A673 (cell line): Measurements from ENCODE around the gene LMO2. TPM values are rescaled to one million over a fixed set of nuclear protein-coding genes. Genes with fewer than 3 reads are reported as not detected.

ENCODE experiments used
- BruUV-seq: library from RNA; stranded (reverse); fragments of 400-500 nt; replicated peaks from 2 replicates; lab custom pipeline; 2021; lab: Mats Ljungman, UMichigan
- CTCF ChIA-PET: fragments of 300-600 bp; sonication (Branson Sonifier 250); formaldehyde crosslinking; loops from one replicate; lab custom pipeline; 2022; ENCODE audit warnings: antibody characterized with exemption; lab: Charles Lee
- POLR2A ChIA-PET: fragments of 300-600 bp; sonication (Branson Sonifier 250); formaldehyde crosslinking; loops from one replicate; lab custom pipeline; 2022; ENCODE audit warnings: antibody characterized with exemption; ENCODE audit not compliant: low non-redundant PET; lab: Charles Lee
- DNase-seq: peaks from one replicate; pipeline ENCODE4 v3.0.0-alpha.2; 2015; ENCODE audit warnings: low spot score
- H3K27ac ChIP-seq: fragments of 200-600 bp; sonication (generic); 2 replicates; pipeline ENCODE4 v1.5.1; 2016; ENCODE audit warnings: mixed run types, low read depth, mild to moderate bottlenecking, mixed read lengths, antibody characterized with exemption, low read length; ENCODE audit not compliant: poor library complexity, severe bottlenecking
- H3K27me3 ChIP-seq: fragments of 200-600 bp; sonication (generic); replicated peaks from 2 replicates; pipeline ENCODE4 v1.6.1; 2017; ENCODE audit warnings: mixed run types, low read depth, mild to moderate bottlenecking, mixed read lengths, antibody characterized with exemption, low read length; ENCODE audit not compliant: insufficient read depth, poor library complexity
- H3K36me3 ChIP-seq: fragments of 200-600 bp; sonication (generic); 2 replicates; pipeline ENCODE4 v1.6.1; 2016; ENCODE audit warnings: mixed run types, mild to moderate bottlenecking, mixed read lengths, antibody characterized with exemption, low read length; ENCODE audit not compliant: insufficient read depth, poor library complexity, severe bottlenecking
- H3K4me1 ChIP-seq: fragments of 200-600 bp; sonication (generic); 2 replicates; pipeline ENCODE4 v1.6.1; 2017; ENCODE audit warnings: mixed run types, mild to moderate bottlenecking, mixed read lengths, antibody characterized with exemption, low read length; ENCODE audit not compliant: insufficient read depth, poor library complexity, severe bottlenecking
- H3K4me3 ChIP-seq: fragments of 200-600 bp; sonication (generic); 2 replicates; pipeline ENCODE4 v1.5.1; 2016; ENCODE audit warnings: low read depth, mixed run types, mild to moderate bottlenecking, mixed read lengths, low read length; ENCODE audit not compliant: poor library complexity, severe bottlenecking
- H3K9me3 ChIP-seq: fragments of 200-600 bp; sonication (generic); 2 replicates; pipeline ENCODE4 v1.6.1; 2016; ENCODE audit warnings: mixed run types, low read depth, mild to moderate bottlenecking, mixed read lengths, antibody characterized with exemption, low read length; ENCODE audit not compliant: poor library complexity, severe bottlenecking
- CTCF ChIP-seq: fragments of 300-800, 200-600 bp; sonication (generic); conservative IDR thresholded peaks from 2 replicates; pipeline ENCODE4 v1.5.1; 2017; ENCODE audit warnings: low read depth, mild to moderate bottlenecking, antibody characterized with exemption, low read length, moderate library complexity, mixed read lengths
- EZH2 ChIP-seq: fragments of 200-600 bp; sonication (generic); IDR thresholded peaks from 2 replicates; pipeline ENCODE4 v1.6.1; 2017; ENCODE audit warnings: borderline replicate concordance, low read depth, mild to moderate bottlenecking, mixed read lengths, antibody characterized with exemption, low read length; ENCODE audit not compliant: poor library complexity, severe bottlenecking
- intact Hi-C: fragments of 100-400 bp; cut with micrococcal nuclease; formaldehyde crosslinking; loops from one replicate; pipeline ENCODE4 v1.10.0; 2022; ENCODE audit not compliant: unreplicated experiment
- total RNA-seq: library from RNA; stranded (reverse); gene quantifications from 2 replicates; pipeline ENCODE4 v1.2.3, GENCODE V29; 2021

LMO2 gene
- total RNA-seq, 1 experiment from 2014 or later: 39.0 TPM

- TF ChIP-seq EZH2: no peak
- no peak for TF ChIP-seq CTCF
- H3K9me3 ChIP-seq: no peaks in the 10 kb centered on the region
- intact Hi-C loops: no loop called here
- H3K27ac ChIP-seq: no peak overlapping the region
- H3K36me3 ChIP-seq: no peaks in the 10 kb centered on the region
- no peak for DNase-seq
- POLR2A ChIA-PET: no interaction called here
- H3K4me3 ChIP-seq: no peak overlapping the region
- CTCF ChIA-PET: no interaction called here
- H3K4me1 ChIP-seq: peaks cover 30% of the 10 kb centered on the region
- H3K27me3 ChIP-seq: no peaks in the 10 kb centered on the region
- BruUV-seq: no TSS peak
Observed at GRCh38 chr11:33874910-33875490, 16.9 kb downstream of the LMO2 start.

DNA sequence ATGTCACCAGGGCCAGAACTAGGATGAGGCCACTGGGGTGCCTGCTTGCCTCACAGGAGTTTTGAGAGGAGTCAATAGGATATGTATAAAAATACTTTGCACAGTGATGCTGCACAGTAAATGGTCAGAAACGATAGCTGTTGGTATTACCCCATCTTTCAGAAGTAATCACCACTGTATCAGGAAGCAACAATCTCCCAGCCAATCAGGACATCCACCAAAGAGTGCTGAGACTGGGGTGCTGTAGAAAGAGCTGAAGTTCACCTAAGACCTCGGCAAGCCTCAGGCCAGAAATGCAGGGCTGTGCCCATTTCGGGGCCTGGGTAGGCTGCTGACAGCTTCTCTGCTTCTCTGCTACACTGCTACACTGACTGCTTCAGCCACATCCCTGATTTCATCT, 17.4 kb downstream of the LMO2 start:
- intact Hi-C loops: no loop called here

More for the DNA sequence above, 17.4 kb downstream of the LMO2 start:
- Histone ChIP-seq H3K4me1 (peaks cover 30% of the 10 kb centered on the region), H3K27ac (no peak overlapping the region), H3K9me3 (no peaks in the 10 kb centered on the region), H3K4me3 (no peak overlapping the region), H3K36me3 (no peaks in the 10 kb centered on the region), H3K27me3 (no peaks in the 10 kb centered on the region)
- TF ChIP-seq EZH2 (no peak), CTCF (no peak)
- BruUV-seq: no TSS peak
- CTCF ChIA-PET: no interaction called here
- no peak for DNase-seq
- POLR2A ChIA-PET: no interaction called here
